HFFc6 (cell line): ENCODE data around the gene FFAR2. TPM values are rescaled to one million over a fixed set of nuclear protein-coding genes. Genes with fewer than 3 reads are reported as not detected.

Experiments used
- DNase-seq: peaks from one replicate; pipeline ENCODE4 v3.0.0-alpha.2; 2018
- H3K27ac Mint-ChIP-seq: 2 replicates; pipeline ENCODE4 v1.8.0; 2020; ENCODE audit warnings: mild to moderate bottlenecking, mixed read lengths
- H3K27me3 Mint-ChIP-seq: 2 replicates; pipeline ENCODE4 v1.8.0; 2021; ENCODE audit warnings: mild to moderate bottlenecking, moderate library complexity, mixed read lengths; ENCODE audit not compliant: insufficient read depth
- H3K36me3 Mint-ChIP-seq: 2 replicates; pipeline ENCODE4 v1.8.0; 2021; ENCODE audit warnings: low read depth, mixed read lengths
- H3K4me1 Mint-ChIP-seq: 2 replicates; pipeline ENCODE4 v1.8.0; 2020; ENCODE audit warnings: low read depth, mixed read lengths
- H3K4me3 Mint-ChIP-seq: 2 replicates; pipeline ENCODE4 v1.8.0; 2020; ENCODE audit warnings: mild to moderate bottlenecking, moderate library complexity, mixed read lengths
- H3K9me3 Mint-ChIP-seq: 2 replicates; pipeline ENCODE4 v1.8.0; 2020; ENCODE audit warnings: mild to moderate bottlenecking, mixed read lengths
- CTCF ChIP-seq: fragments of 200-600 bp; sonication (generic); IDR thresholded peaks from 2 replicates; pipeline ENCODE4 v1.5.0; 2021; ENCODE audit warnings: antibody characterized with exemption, mild to moderate bottlenecking
- total RNA-seq, 6 experiments: library from RNA; stranded (reverse); fragmentation: NEBNext Ultra II Directional; extraction: Animal tissue kit (Norgen Biotek cat#: 25700); gene quantifications; 2 replicates in 1 of 6; 3 replicates in 5 of 6; pipeline ENCODE4 v1.2.3, GENCODE V29; 2021

The FFAR2 gene
- total RNA-seq, 6 experiments from 2014 or later, result not detected

DNA sequence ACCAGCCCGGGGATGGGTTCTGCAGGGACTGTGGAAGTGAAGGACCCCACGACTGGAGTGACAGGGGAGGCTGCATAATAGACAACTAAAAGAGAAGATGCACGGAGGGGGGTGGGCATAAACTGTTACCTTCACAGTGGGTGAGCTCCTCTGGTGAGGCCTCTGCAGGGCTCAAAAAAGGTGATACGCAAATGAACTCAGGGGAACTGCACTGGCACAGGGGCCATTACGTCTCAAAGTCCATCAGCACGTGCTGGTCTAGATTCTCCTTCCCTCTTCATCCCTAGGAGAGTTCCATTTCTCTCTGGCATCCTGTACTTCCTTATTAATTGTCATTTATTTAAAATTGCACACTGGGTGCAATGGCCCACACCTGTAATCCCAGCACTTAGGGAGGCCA, 8.1 kb upstream of the FFAR2 start:
- DNase-seq, result no peak
- Mint-ChIP-seq H3K27me3 (peaks cover 39% of the 10 kb centered on the region), H3K4me3 (no peak overlapping the region), H3K27ac (no peak overlapping the region), H3K4me1 (peaks cover 10% of the 10 kb centered on the region), H3K36me3 (no peaks in the 10 kb centered on the region), H3K9me3 (no peaks in the 10 kb centered on the region)
- TF ChIP-seq CTCF, result no peak

DNA sequence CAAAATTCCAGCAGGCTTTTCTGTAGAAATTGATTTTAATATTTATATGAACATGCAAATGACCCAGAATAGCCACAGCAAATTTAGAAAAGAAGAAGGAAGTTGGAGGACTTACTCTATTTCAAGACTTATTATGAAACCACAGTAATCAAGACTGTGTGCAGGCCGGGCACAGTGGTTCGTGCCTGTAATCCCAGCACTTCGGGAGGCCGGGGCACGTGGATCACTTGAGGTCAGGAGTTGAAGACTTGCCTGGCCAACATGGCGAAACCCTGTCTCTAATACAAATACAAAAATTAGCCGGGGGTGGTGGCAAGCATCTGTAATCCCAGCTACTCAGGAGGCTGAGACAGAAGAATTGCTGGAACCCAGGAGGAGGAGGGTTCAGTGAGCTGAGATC, 6.0 kb upstream of the FFAR2 start:
- no peaks in the 10 kb centered on the region for H3K36me3 Mint-ChIP-seq
- no peaks in the 10 kb centered on the region for H3K9me3 Mint-ChIP-seq
- no peaks in the 10 kb centered on the region for H3K4me1 Mint-ChIP-seq
- H3K27ac Mint-ChIP-seq, result no peak overlapping the region
- no peak for TF ChIP-seq CTCF
- H3K4me3 Mint-ChIP-seq, result no peak overlapping the region
- DNase-seq, result no peak
- peaks cover 49% of the 10 kb centered on the region for H3K27me3 Mint-ChIP-seq

- Mint-ChIP-seq H3K27ac (no peak overlapping the region), H3K9me3 (no peaks in the 10 kb centered on the region), H3K27me3 (peaks cover 51% of the 10 kb centered on the region), H3K4me1 (no peaks in the 10 kb centered on the region), H3K36me3 (no peaks in the 10 kb centered on the region), H3K4me3 (no peak overlapping the region)
- no peak for TF ChIP-seq CTCF
- no peak for DNase-seq
Observed at GRCh38 chr19:35444735-35445134, 3.3 kb upstream of the FFAR2 start.

DNA sequence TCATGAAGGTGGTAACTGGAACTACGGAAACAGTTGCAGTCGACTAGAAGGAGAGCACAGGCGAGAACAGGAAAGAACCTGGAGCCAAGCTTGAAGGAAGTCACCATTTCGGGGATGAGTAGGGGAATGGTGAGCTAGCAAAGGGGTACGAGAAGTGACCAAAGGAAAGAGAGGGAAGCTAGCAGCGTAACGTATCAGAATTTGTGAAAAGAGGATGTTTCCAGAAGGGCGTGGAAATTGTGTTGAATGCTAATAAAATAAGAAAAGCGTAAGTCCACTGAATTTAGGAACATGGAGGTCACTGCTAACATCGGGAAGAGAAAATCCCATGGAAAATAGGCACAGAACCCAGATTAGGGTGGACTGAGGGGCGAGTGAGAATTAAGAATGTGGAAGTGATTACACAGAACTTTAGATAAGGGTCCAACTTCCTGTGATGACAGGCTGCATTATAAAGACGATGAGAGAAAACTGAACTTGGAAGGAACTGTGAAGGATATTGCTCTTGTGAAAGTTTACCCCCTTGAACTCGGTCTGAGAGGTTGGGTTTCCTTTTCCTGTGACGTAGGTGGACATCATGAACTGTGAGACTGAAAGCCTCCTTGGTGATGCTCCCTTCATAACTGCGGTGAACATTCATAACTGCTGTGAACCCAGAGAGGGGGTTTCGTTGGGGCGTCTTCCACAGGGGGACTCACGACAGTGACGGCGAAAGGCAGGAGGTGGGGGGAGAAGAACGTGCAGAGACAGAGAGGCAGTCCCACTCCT, 2.0 kb upstream of the FFAR2 start:
- Mint-ChIP-seq H3K36me3 (no peaks in the 10 kb centered on the region), H3K27me3 (peaks cover 51% of the 10 kb centered on the region), H3K27ac (no peak overlapping the region), H3K4me1 (no peaks in the 10 kb centered on the region), H3K4me3 (no peak overlapping the region), H3K9me3 (no peaks in the 10 kb centered on the region)
- DNase-seq, result no peak
- TF ChIP-seq CTCF, result no peak

- TF ChIP-seq CTCF, result no peak
- Mint-ChIP-seq H3K4me1 (no peaks in the 10 kb centered on the region), H3K36me3 (no peaks in the 10 kb centered on the region), H3K4me3 (no peak overlapping the region), H3K9me3 (no peaks in the 10 kb centered on the region), H3K27ac (no peak overlapping the region), H3K27me3 (peaks cover 57% of the 10 kb centered on the region)
- DNase-seq, result no peak
Observed at GRCh38 chr19:35449359-35450043, 1.4 kb downstream of the FFAR2 start.
